Neural cell (in vitro differentiated cells): ENCODE measurements around the gene TYW1B.
"Not testable (repeated sequence)": the region's sequence is repeated elsewhere in the genome, so short reads cannot be mapped to it uniquely, and the experiment has no call there.

Experiments used
- EP300 ChIP-seq: fragments of 450-650 bp; conservative IDR thresholded peaks from 2 replicates; pipeline ENCODE4 v1.6.1; 2014; ENCODE audit warnings: antibody characterized with exemption, mild to moderate bottlenecking, moderate library complexity; ENCODE audit not compliant: poor library complexity, severe bottlenecking
- SMC3 ChIP-seq: fragments of 450-650 bp; conservative IDR thresholded peaks from 2 replicates; pipeline ENCODE4 v1.6.1; 2014; ENCODE audit warnings: antibody characterized with exemption, mild to moderate bottlenecking, moderate library complexity; ENCODE audit not compliant: poor library complexity
- TF ChIP-seq, protein P1 (sequence below): fragments of 450-650 bp; IDR thresholded peaks from 2 replicates; pipeline ENCODE4 v1.5.1; 2014; ENCODE audit warnings: antibody characterized with exemption, mild to moderate bottlenecking, moderate library complexity; ENCODE audit not compliant: poor library complexity, severe bottlenecking

GRCh38 chr7:72681211-72681610 is 146.8 kb downstream of the TYW1B start:
- not testable (repeated sequence) for TF ChIP-seq EP300, SMC3
- TF ChIP-seq, protein P1, sequence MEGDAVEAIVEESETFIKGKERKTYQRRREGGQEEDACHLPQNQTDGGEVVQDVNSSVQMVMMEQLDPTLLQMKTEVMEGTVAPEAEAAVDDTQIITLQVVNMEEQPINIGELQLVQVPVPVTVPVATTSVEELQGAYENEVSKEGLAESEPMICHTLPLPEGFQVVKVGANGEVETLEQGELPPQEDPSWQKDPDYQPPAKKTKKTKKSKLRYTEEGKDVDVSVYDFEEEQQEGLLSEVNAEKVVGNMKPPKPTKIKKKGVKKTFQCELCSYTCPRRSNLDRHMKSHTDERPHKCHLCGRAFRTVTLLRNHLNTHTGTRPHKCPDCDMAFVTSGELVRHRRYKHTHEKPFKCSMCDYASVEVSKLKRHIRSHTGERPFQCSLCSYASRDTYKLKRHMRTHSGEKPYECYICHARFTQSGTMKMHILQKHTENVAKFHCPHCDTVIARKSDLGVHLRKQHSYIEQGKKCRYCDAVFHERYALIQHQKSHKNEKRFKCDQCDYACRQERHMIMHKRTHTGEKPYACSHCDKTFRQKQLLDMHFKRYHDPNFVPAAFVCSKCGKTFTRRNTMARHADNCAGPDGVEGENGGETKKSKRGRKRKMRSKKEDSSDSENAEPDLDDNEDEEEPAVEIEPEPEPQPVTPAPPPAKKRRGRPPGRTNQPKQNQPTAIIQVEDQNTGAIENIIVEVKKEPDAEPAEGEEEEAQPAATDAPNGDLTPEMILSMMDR: not testable (repeated sequence)
